K562 (cell line): ENCODE results near the gene OFD1. TPM values are rescaled to one million over a fixed set of nuclear protein-coding genes. Genes with fewer than 3 reads are reported as not detected.

Experiments used
- ATAC-seq: fragments of 200-7000 bp; cut with Tn5 transposase; 3 replicates; pipeline ENCODE4 v1.9.1; 2020; ENCODE audit warnings: moderate library complexity
- BruUV-seq: library from RNA; stranded (reverse); fragments of 400-500 nt; replicated peaks from 2 replicates; lab custom pipeline; 2021; lab: Mats Ljungman, UMichigan
- CTCF ChIA-PET: fragments of 300-600 bp; formaldehyde crosslinking; extraction: SDS; loops from one replicate; lab custom pipeline; 2021; ENCODE audit warnings: low intra/inter-chr PET ratio; lab: Yijun Ruan, JAX
- POLR2A ChIA-PET: fragments of 300-600, 350-650 bp; sonication (Branson Sonifier 250); formaldehyde crosslinking; extraction: SDS; loops from one replicate; lab custom pipeline; 2021; ENCODE audit warnings: antibody characterized with exemption, inconsistent platforms; lab: Yijun Ruan, JAX
- DNase-seq, 4 experiments: peaks; one replicate each; pipeline versions ENCODE4 v3.0.0 to v3.0.0-alpha.2; 2011 to 2018; ENCODE audit warnings: low spot score in 3 of 4, mixed read lengths in 3 of 4; ENCODE audit errors: extremely low read depth in 1 of 4
- FAIRE-seq: peaks from 2 replicates; lab custom pipeline; 2011; peaks lifted over from hg19 to GRCh38; lab: Jason Lieb, UNC
- H2AFZ ChIP-seq: 2 replicates; pipeline ENCODE4 v1.6.0; 2011; ENCODE audit warnings: low read depth, low read length, control low read depth, inconsistent platforms
- H3K27ac ChIP-seq: fragments of 200-600 bp; 3 replicates; pipeline ENCODE4 v1.8.0; 2011; ENCODE audit warnings: low read depth, mild to moderate bottlenecking, control low read depth, inconsistent platforms, low read length, moderate library complexity, mixed read lengths; ENCODE audit errors: extremely low read depth
- H3K27me3 ChIP-seq, 2 experiments: fragments of 300-600 bp in 1 of 2; 2 replicates in 1 of 2; 3 replicates in 1 of 2; pipeline versions ENCODE4 v1.6.0 to v1.8.0; 2011; ENCODE audit warnings: inconsistent platforms in 2 of 2, low read length in 2 of 2, mild to moderate bottlenecking in 1 of 2, mixed read lengths in 1 of 2, moderate library complexity in 1 of 2; ENCODE audit not compliant: control insufficient read depth in 2 of 2, insufficient read depth in 2 of 2
- H3K36me3 ChIP-seq: fragments of 300-600 bp; 3 replicates; pipeline ENCODE4 v1.8.0; 2011; ENCODE audit warnings: mild to moderate bottlenecking, low read length, inconsistent platforms; ENCODE audit not compliant: control insufficient read depth, insufficient read depth
- H3K4me1 ChIP-seq, 2 experiments: fragments of 200-600 bp in 1 of 2; replicated peaks in 1 of 2; 2 replicates in 1 of 2; 3 replicates in 1 of 2; pipeline versions ENCODE4 v1.5.1 to v1.8.0; 2011; ENCODE audit warnings: inconsistent platforms in 2 of 2, low read length in 2 of 2, mild to moderate bottlenecking in 1 of 2, mixed read lengths in 1 of 2, moderate library complexity in 1 of 2; ENCODE audit not compliant: control insufficient read depth in 2 of 2, insufficient read depth in 2 of 2
- H3K4me2 ChIP-seq: 2 replicates; pipeline ENCODE4 v1.6.1; 2011; ENCODE audit warnings: low read length, control low read depth, inconsistent platforms, mixed read lengths; ENCODE audit not compliant: insufficient read depth
- H3K4me3 ChIP-seq: fragments of 200-600 bp; sonication (generic), shearing (Covaris generic); 2 replicates; pipeline ENCODE4 v1.5.1; 2016; ENCODE audit warnings: control low read depth, inconsistent platforms
- H3K79me2 ChIP-seq: fragments of 200-600 bp; 3 replicates; pipeline ENCODE4 v1.8.0; 2011; ENCODE audit warnings: low read length, inconsistent platforms; ENCODE audit not compliant: control insufficient read depth, insufficient read depth
- H3K9ac ChIP-seq, 2 experiments: 2 replicates each; pipeline versions ENCODE4 v1.6.0 to v1.6.1; 2011; ENCODE audit warnings: low read depth in 2 of 2, low read length in 2 of 2, control low read depth in 1 of 2, inconsistent platforms in 1 of 2, mild to moderate bottlenecking in 1 of 2, mixed read lengths in 1 of 2; ENCODE audit not compliant: insufficient read depth in 1 of 2
- H3K9me1 ChIP-seq: one replicate; pipeline ENCODE4 v1.6.0; 2011; ENCODE audit warnings: inconsistent platforms, mild to moderate bottlenecking, low read length, moderate library complexity; ENCODE audit not compliant: control insufficient read depth, insufficient read depth
- H3K9me3 ChIP-seq: replicated peaks from 2 replicates; pipeline ENCODE4 v1.5.1; 2011; ENCODE audit warnings: low read depth, low read length, inconsistent platforms; ENCODE audit not compliant: control insufficient read depth, insufficient read depth
- H4K20me1 ChIP-seq: replicated peaks from 2 replicates; pipeline ENCODE4 v1.6.1; 2011; ENCODE audit warnings: low read length, inconsistent platforms, mixed read lengths; ENCODE audit not compliant: control insufficient read depth, insufficient read depth
- BRD9 ChIP-seq: fragments of 450-650 bp; IDR thresholded peaks from 2 replicates; pipeline ENCODE4 v1.6.1; 2018; ENCODE audit warnings: low read depth; ENCODE audit not compliant: partially characterized antibody
- CTCF ChIP-seq, 3 experiments: IDR thresholded peaks in 2 of 3; conservative IDR thresholded peaks in 1 of 3; 2 replicates each; pipeline ENCODE4 v1.5.1; 2011 to 2012; ENCODE audit warnings: low read length in 3 of 3, mild to moderate bottlenecking in 3 of 3, control low read depth in 2 of 3, improper control_type of control experiment in 1 of 3, inconsistent platforms in 1 of 3, low read depth in 1 of 3, mixed read lengths in 1 of 3, moderate library complexity in 1 of 3; ENCODE audit not compliant: insufficient read depth in 2 of 3
- E2F1 ChIP-seq: sonication (generic); formaldehyde crosslinking; IDR thresholded peaks from 2 replicates; pipeline ENCODE4 v1.8.1; 2023; ENCODE audit warnings: mild to moderate bottlenecking, missing genetic modification reagents, moderate library complexity
- EP400 ChIP-seq: fragments of 450-650 bp; IDR thresholded peaks from 2 replicates; pipeline ENCODE4 v1.6.1; 2017; ENCODE audit warnings: antibody characterized with exemption, mild to moderate bottlenecking, moderate library complexity
- HNRNPK ChIP-seq: fragments of 200-400 bp; formaldehyde crosslinking; IDR thresholded peaks from one replicate; pipeline ENCODE4 v1.6.1; 2018; ENCODE audit warnings: mild to moderate bottlenecking, low read depth, low read length; ENCODE audit not compliant: poor library complexity, severe bottlenecking
- ILK ChIP-seq: fragments of 450-650 bp; IDR thresholded peaks from 2 replicates; pipeline ENCODE4 v1.6.1; 2016; ENCODE audit warnings: missing genetic modification characterization, low read depth, mild to moderate bottlenecking, missing compliant biosample characterization, moderate library complexity, borderline replicate concordance
- RNF2 ChIP-seq: sonication (generic); IDR thresholded peaks from 2 replicates; pipeline ENCODE4 v1.6.1; 2016
- ZBTB17 ChIP-seq: fragments of 450-650 bp; formaldehyde crosslinking; IDR thresholded peaks from 2 replicates; pipeline ENCODE4 v1.4.0; 2020; ENCODE audit warnings: mild to moderate bottlenecking
- ZNF146 ChIP-seq: IDR thresholded peaks from one replicate; pipeline ENCODE4 v1.6.1; 2018; ENCODE audit warnings: missing compliant biosample characterization; ENCODE audit not compliant: unreplicated experiment
- ZNF280B ChIP-seq: fragments of 250-450 bp; sonication (Bioruptor Pico); IDR thresholded peaks from 2 replicates; pipeline ENCODE4 v1.5.1; 2021; ENCODE audit warnings: mild to moderate bottlenecking
- ZNF592 ChIP-seq: fragments of 450-650 bp; IDR thresholded peaks from 2 replicates; pipeline ENCODE4 v1.6.1; 2017; ENCODE audit warnings: antibody characterized with exemption, mild to moderate bottlenecking
- WGBS: fragments of 100-300 bp; shearing (Covaris generic); methylation state at CpG from one replicate; pipeline ENCODE4 v1.1.6; 2016; ENCODE audit warnings: low coverage, mixed read lengths; ENCODE audit not compliant: insufficient coverage; ENCODE audit errors: missing lambda C conversion rate; 5-methylcytosine and 5-hydroxymethylcytosine counted together
- in situ Hi-C: fragments of 300-500 bp; cut with MboI; formaldehyde crosslinking; loops from 4 replicates; pipeline ENCODE4 v1.15.0; 2018; ENCODE audit warnings: inconsistent platforms, mixed read lengths
- intact Hi-C: fragments of 100-400 bp; cut with micrococcal nuclease; formaldehyde crosslinking; loops from 2 replicates; pipeline ENCODE4 v1.14.2; 2022
- polyA plus RNA-seq, 8 experiments: library from polyadenylated mRNA; depleted of rRNA in 4 of 8; stranded (reverse) in 5 of 8; unstranded in 3 of 8; fragments of >200 nt; fragmentation: Nextera tagmentation in 2 of 8; fragmentation: Illumina TruSeq in 1 of 8; extraction: Ambion mirVana in 2 of 8; extraction: Trizol in 1 of 8; gene quantifications; 2 replicates each; pipeline versions ENCODE4 v1.2.1 to v1.2.3, GENCODE V29; 2011 to 2014; ENCODE audit warnings: inconsistent platforms in 1 of 8, missing spikeins in 1 of 8
- total RNA-seq, 7 experiments: library from RNA; depleted of rRNA in 6 of 7; stranded (reverse); fragments of >200 nt in 6 of 7; fragmentation: Illumina TruSeq in 2 of 7; extraction: Trizol in 2 of 7; gene quantifications; 2 replicates each; pipeline versions ENCODE4 v1.2.1 to v1.2.3, GENCODE V29; 2011 to 2021; ENCODE audit warnings: low replicate concordance in 1 of 7

OFD1 gene
- total and polyA plus RNA-seq, 9 of the 15 experiments (the other 6 are each of a cell fraction or from before 2014, with no cell fraction given) = 22.0 to 49.1 (median 30.2) TPM

DNA sequence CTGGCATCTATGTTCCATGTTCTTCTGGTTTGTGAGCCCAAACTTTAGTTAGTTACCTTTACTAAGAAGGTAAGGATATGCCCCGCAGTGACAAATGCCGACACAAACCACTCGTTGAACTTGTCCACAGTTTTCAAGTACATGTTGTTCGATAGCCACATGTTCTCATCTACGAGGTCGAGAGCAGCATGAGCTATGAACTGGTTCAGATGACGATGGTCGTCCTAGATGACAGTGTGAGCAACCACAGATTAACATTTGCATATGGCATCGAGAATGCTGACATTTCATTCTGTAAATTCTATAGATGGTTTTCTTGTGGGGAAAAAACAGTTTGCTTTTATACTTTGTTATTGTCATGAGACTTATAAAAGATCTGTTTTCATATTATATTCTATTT lies 18.1 kb upstream of the OFD1 start:
- ChIA-PET POLR2A (interaction anchor here (0.7 kb wide), 1 partner anchor 9 kb away, joined by 3 read pairs; no protein-coding TSS in a partner anchor), CTCF (no interaction called here)
- BruUV-seq = no TSS peak
- H3K4me2 ChIP-seq = no peak overlapping the region
- 0 out of 2 replicates have a peak, but pooled peaks cover 4% of the 10 kb centered on the region for H4K20me1 ChIP-seq
- H3K27me3 ChIP-seq = no peaks in the 10 kb centered on the region
- no peak overlapping the region for H3K4me3 ChIP-seq
- TF ChIP-seq E2F1 (CRISPR knock-in tag) (no peak), ZNF592 (no peak), ZNF146 (CRISPR knock-in tag) (no peak), BRD9 (no peak), HNRNPK (no peak), RNF2 (no peak), ILK (tag) (no peak), CTCF (IDR thresholded peaks at IDR 0.05 in 2 of 3, conservative IDR thresholded peaks at IDR 0.05 in 1 of 3; ENCODE audit: insufficient read depth in 2 of 3, low read depth in 1 of 3, low read length in 3 of 3) (no peak), ZNF280B (no peak), ZBTB17 (CRISPR knock-in tag) (no peak), EP400 (no peak)
- TF ChIP-seq, all 486 proteins: peak for 0
- intact Hi-C loops = no loop called here
- H3K9me1 ChIP-seq = no peaks in the 10 kb centered on the region
- no peak overlapping the region for H3K27ac ChIP-seq
- no peak for DNase-seq
- no peaks in the 10 kb centered on the region for H3K9me3 ChIP-seq
- H3K36me3 ChIP-seq = peaks cover 84% of the 10 kb centered on the region
- H3K4me1 ChIP-seq = no peaks in the 10 kb centered on the region; a peak in 1 of 5 replicates
- WGBS = 92% methylated on average over 9 of the region's 9 CpGs
- in situ Hi-C loops = no loop called here
- no peak for FAIRE-seq
- H2AFZ ChIP-seq = no peak overlapping the region
- no peak overlapping the region for H3K9ac ChIP-seq
- peaks cover 8% of the 10 kb centered on the region for H3K79me2 ChIP-seq
- ATAC-seq = no peak
